ENCODE results near the gene AKR1D1.

AKR1D1 gene, protein sequence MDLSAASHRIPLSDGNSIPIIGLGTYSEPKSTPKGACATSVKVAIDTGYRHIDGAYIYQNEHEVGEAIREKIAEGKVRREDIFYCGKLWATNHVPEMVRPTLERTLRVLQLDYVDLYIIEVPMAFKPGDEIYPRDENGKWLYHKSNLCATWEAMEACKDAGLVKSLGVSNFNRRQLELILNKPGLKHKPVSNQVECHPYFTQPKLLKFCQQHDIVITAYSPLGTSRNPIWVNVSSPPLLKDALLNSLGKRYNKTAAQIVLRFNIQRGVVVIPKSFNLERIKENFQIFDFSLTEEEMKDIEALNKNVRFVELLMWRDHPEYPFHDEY

DNA sequence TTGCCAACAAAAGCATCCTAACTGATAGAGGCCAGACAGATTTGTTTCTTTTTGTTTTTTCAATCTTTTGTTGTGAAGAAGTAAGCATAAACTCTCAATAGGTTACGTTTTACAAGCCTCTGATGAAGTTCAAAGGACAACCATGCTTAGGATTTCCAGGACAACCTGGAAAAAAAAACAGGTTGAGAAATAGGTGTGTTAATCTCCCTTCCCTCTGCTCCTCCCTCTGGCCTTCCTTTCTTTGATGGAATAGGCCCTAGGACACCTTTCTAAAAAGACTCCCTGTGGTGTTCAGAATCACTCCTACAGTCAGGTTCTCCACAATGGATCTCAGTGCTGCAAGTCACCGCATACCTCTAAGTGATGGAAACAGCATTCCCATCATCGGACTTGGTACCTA lies at the start of gene AKR1D1:
TSS of gene AKR1D1 (plus strand) at position 264 of the 400 bp plus-strand sequence. CDS start at position 324, 60 bp downstream.
- TF ChIP-seq GATA2 (IDR thresholded peaks at IDR 0.05; ENCODE audit: low read depth, low read length) (no peak), GATA3 (IDR thresholded peaks at IDR 0.05; ENCODE audit: low read depth, low read length) (no peak)

DNA sequence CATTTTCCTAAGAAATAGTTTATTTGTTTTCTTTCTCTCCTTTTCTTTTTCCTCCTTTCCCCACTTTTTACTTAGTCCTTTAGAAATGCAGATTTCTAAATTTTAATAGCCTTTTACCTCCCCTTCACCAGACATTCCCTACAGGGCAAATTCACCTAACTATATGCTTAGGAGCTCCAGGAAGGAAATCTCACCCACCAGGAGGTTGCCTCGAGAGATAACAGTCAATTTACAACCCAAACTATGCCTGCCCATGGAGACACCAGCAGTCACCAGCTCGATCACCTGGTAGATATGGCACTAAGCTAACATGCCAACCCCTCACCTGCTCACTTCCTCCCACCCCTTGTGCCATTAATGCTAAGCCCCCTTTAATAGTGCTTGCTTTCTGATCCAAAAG lies 49.2 kb upstream of the AKR1D1 start:
- TF ChIP-seq GATA3 (IDR thresholded peaks at IDR 0.05; ENCODE audit: low read depth, low read length) (no peak), GATA2 (IDR thresholded peaks at IDR 0.05; ENCODE audit: low read depth, low read length) (no peak)

DNA sequence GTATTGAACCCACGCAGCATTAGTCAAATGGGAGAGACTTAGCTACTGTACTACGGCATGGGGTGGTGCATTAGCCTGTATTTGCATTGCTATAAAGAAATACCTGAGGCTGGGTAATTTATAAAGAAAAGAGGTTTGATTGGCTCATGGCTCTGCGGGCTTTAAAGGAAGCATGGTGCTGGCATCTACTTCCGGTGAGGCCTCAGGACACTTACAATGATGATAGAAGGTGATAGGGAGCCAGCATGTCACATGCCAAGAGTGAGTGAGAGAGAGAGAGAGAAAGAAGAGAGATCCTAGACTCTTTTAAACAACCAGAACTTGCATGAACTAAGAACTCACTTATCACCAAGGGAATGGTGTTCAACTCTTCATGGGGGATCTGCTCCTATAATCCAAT lies 47.1 kb upstream of the AKR1D1 start:
- TF ChIP-seq GATA3 (IDR thresholded peaks at IDR 0.05; ENCODE audit: low read depth, low read length) (no peak), GATA2 (IDR thresholded peaks at IDR 0.05; ENCODE audit: low read depth, low read length) (no peak)

DNA sequence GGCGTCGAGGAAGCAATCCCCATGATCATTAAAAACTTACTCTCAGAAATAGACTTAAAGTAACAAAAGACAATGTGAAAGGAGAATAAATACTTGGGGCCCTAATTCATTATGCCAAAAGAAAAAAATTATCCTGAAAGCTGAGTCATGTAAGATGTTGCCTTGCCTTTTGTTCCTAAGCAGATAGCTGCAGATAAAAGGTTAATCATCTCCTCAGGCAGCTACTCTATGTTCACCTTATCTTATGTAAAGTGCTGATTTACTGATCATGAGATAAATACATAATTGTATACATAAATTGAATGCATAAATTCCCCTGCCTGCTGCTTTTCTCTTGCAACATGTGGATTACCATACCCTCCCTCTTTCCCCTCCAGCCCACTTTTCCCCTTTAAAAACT lies 46.3 kb upstream of the AKR1D1 start:
- TF ChIP-seq GATA3 (IDR thresholded peaks at IDR 0.05; ENCODE audit: low read depth, low read length): peak; percentile 37
- TF ChIP-seq GATA2 (IDR thresholded peaks at IDR 0.05; ENCODE audit: low read depth, low read length): peak; percentile 35; the same call in 1 of the 2 replicates

DNA sequence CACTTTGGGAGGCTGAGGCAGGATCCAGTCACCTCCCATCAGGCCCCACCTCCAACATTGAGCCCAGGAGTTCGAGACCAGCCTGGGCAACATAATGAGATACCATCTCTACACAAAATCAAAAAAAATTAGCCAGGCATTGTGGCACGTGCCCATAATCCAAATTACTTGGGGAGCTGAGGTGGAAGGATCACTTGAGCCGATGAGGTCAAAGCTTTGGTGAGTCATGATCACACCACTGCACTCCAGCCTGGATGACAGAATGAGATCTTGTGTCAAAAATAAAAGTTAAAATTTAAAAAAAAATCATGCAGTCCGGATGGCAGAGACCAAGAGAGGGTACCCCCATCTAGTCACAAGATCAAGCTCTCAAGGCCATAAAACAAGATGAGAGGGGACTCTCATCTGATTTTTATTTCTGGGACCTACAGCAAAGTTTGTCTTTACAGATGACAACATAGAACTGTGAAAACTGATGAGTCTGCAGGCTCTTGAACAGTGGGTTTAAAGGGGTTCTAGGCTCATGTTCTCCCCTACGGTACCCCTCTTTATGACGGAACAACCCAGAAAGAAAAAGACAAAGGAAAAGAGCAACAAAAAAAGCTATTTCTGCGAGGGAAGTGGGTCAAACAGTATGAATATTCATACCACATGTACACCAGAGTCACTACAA lies 45.4 kb upstream of the AKR1D1 start:
- TF ChIP-seq GATA2 (IDR thresholded peaks at IDR 0.05; ENCODE audit: low read depth, low read length) (no peak), GATA3 (IDR thresholded peaks at IDR 0.05; ENCODE audit: low read depth, low read length) (no peak)

DNA sequence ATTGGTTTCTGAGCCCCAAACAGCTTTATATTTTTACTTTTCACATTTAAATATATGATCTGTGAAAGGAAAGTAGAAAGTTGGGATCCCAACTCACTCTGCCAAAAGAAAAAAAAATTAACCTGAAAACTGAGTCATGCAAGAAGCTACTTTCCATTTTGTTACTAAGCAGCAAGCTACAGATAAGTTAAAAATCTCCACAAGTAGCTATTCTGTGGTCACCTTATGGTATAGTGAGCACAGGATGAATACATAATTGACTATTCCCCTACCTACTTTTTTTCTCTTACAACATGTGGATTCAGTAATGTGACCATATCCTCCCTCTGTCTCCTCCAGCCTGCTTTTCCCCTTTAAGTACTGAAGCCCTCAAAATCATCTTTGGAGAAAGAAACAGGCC lies 44.1 kb upstream of the AKR1D1 start:
- TF ChIP-seq GATA3 (IDR thresholded peaks at IDR 0.05; ENCODE audit: low read depth, low read length) (no peak), GATA2 (IDR thresholded peaks at IDR 0.05; ENCODE audit: low read depth, low read length) (no peak)

DNA sequence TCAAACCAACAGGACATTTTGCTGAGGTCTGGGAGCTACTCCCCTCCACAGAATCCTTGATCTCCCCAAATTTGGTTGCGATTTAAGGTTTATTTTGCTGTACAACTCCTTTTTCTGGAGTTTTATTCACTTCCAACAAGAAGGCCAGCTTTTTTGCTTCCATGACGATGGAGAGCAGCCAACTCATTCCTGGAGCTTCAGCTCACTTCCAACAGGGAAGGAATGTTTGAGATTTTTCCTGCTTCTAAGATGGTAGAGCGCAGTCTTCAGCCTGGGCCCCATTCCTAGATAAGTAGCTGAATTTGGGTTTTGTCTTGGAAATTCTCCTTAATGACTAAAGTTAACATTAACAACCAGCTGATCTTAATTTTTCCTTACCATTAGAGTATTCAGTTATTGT lies 43.5 kb upstream of the AKR1D1 start:
- TF ChIP-seq GATA3 (IDR thresholded peaks at IDR 0.05; ENCODE audit: low read depth, low read length): no peak
- no peak for TF ChIP-seq GATA2 (IDR thresholded peaks at IDR 0.05; ENCODE audit: low read depth, low read length)

DNA sequence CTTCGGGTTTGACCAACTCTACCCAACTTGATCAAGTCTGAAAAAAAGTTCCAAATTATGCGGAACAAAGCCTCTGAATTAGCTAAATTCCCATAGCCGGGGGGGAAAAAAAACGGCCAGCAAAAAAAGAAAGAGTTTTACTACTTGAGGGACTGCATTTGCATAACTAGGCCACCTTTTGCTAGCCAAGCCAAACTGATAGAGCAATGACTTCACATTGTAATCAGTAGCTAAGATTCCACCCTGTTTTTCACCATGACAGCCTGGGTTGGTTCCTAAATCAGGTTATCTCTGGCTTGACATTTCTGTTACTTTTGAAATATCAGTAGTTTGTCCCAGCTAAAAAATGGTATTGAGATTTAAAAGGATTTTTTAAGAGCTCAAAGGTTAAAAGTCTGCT lies 43.0 kb upstream of the AKR1D1 start:
- TF ChIP-seq GATA3 (IDR thresholded peaks at IDR 0.05; ENCODE audit: low read depth, low read length): no peak
- no peak for TF ChIP-seq GATA2 (IDR thresholded peaks at IDR 0.05; ENCODE audit: low read depth, low read length)

DNA sequence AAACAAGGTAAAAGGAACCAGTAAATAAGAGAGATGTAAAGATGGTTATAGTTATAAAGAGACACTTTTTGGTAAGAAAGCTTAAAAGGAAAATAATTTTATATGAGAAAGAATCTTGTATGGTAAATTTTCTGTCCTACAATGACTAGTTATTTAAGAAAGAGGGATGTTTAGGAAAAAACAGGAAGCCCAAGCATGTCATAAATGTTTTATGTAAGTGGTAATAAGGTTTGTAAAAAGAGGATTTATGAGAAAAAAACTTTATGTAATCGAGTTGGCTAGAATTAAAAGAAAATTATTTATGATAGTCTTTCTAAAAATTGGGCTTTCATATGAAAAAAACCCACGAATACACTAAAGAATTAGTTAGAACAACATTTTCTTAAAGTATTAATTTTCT lies 40.1 kb upstream of the AKR1D1 start:
- TF ChIP-seq GATA2 (IDR thresholded peaks at IDR 0.05; ENCODE audit: low read depth, low read length) (no peak), GATA3 (IDR thresholded peaks at IDR 0.05; ENCODE audit: low read depth, low read length) (no peak)

DNA sequence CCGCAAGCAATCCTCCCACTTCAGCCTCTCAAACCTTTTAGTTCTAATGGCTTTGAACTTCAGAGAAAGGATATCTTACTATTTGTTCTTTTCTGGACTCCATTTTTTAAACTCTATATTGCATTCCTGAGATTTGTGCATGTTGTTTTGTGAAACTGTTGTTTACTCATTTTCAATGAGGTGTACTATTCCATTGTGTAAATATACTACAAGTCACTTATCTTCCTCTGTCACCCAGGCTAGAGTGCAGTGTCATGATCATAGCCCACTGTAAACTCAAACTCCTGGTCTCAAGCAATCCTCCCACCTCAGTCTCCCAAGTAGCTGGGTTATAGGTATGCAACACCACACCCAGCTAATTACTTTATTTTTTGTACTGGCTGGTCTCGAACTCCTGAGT lies 31.4 kb upstream of the AKR1D1 start:
- no peak for TF ChIP-seq GATA3 (IDR thresholded peaks at IDR 0.05; ENCODE audit: low read depth, low read length)
- TF ChIP-seq GATA2 (IDR thresholded peaks at IDR 0.05; ENCODE audit: low read depth, low read length): no peak

DNA sequence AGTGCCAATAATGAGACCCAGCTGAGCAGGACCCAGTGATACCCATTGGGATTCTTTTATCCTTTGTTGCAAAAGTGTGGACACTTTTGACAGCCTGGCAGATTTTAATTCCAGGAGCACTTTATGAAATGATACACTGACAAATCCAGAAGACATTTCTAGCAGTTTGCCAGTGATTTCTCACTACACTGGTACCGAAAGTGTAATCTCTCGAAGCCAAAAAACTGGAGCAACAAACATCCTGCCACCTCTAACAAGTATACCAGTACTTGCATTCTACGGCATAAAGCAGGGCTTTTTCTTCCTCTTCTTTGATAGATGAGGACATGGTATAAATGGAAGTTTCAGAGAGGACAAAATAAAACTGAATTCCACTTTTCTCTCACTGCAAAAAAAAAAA lies 28.4 kb upstream of the AKR1D1 start:
- TF ChIP-seq GATA3 (IDR thresholded peaks at IDR 0.05; ENCODE audit: low read depth, low read length): no peak
- TF ChIP-seq GATA2 (IDR thresholded peaks at IDR 0.05; ENCODE audit: low read depth, low read length): no peak

DNA sequence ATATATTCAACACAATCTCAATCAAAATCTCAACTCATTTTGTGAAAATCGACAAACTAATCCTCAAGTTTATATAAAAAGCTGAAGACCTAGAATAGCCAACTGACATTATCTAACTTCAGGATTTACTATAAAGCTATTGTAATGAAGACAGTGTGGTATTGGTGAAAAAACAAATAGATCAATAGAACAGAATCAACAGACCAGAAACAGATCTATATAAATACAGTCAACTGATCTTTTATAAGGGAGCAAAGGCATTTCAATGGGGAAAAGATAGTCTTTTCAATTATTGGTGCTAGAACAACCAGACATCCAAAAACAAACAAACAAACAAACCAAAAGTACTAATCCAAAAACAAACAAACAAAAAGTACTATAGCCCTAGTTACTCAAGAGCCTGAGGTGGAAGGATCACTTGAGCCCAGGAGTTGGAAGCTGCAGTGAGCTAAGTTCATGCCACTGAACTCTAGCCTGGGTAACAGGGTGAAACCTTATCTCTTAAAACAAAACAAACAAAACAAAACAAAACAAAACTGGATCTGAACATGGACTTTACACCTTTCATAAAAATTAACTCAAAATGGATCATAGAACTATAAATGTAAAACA lies 26.6 kb upstream of the AKR1D1 start:
- TF ChIP-seq GATA2 (IDR thresholded peaks at IDR 0.05; ENCODE audit: low read depth, low read length): no peak
- TF ChIP-seq GATA3 (IDR thresholded peaks at IDR 0.05; ENCODE audit: low read depth, low read length): no peak

DNA sequence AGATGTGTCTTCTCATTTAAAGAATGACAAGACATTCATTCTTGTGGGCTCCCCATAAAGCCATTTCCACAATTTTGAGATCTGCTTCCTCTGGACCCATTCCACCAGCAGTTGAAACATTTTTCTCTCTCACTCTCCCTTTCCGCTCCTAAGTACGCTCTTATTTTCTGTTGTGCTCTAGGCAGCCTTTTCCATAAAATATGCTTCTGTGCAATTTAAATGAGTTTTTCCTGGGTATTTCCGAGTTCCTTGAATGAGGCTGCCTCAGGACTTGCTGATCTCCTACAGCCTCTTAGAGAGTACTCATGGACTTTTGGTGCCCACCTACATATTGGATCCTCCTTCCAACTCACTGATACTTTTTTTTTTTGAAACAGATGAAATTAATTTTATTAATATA lies 23.6 kb upstream of the AKR1D1 start:
- TF ChIP-seq GATA2 (IDR thresholded peaks at IDR 0.05; ENCODE audit: low read depth, low read length) (no peak), GATA3 (IDR thresholded peaks at IDR 0.05; ENCODE audit: low read depth, low read length) (no peak)

DNA sequence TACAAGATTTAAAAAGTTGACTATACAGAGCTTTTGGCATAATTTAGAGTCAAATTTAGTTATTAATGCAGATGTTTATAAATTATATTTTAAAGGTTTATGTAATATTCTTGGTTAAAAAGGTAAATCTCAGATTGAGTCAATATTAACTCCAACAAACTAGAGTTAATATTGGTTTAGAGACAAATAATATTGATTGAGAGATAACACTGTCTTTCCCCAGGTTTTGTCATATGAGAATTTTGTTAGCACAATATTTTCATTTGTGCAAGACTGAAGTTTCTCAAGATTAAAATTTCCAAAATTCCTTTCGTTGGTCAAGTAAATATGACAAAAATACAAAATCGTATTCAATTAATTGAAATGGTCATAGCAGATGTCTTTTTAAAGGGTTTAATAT lies 12.9 kb upstream of the AKR1D1 start:
- no peak for TF ChIP-seq GATA2 (IDR thresholded peaks at IDR 0.05; ENCODE audit: low read depth, low read length)
- no peak for TF ChIP-seq GATA3 (IDR thresholded peaks at IDR 0.05; ENCODE audit: low read depth, low read length)

DNA sequence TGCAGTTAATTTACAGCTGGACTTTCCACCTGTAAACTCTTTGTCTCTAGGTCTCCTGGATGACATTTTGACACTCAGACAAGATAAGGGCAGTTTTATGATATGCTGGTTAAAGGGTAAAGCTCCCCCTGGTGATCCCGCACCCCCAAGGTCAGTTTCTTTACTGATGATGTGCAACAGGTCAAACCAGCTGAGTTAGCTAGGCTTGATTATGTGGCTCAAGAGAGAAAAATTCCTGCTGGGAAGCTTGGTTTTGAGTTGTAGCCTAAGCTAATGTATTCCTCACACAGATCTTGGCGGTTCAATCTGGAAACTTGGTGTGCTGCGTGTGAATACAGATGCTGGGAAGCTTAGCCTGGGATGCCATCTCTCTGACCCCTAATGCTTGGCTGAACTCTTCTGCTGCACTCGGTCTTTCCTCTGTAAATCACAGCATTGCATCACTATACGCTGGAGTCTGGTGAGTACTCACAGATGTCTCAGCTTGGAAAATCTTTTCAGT lies 11.4 kb upstream of the AKR1D1 start:
- TF ChIP-seq GATA2 (IDR thresholded peaks at IDR 0.05; ENCODE audit: low read depth, low read length) (no peak), GATA3 (IDR thresholded peaks at IDR 0.05; ENCODE audit: low read depth, low read length) (no peak)
